ENCODE measurements around the gene C1orf74.
A peak's percentile ranks its signal among the peaks of the same experiment; 100 is the strongest.

Gene C1orf74

DNA sequence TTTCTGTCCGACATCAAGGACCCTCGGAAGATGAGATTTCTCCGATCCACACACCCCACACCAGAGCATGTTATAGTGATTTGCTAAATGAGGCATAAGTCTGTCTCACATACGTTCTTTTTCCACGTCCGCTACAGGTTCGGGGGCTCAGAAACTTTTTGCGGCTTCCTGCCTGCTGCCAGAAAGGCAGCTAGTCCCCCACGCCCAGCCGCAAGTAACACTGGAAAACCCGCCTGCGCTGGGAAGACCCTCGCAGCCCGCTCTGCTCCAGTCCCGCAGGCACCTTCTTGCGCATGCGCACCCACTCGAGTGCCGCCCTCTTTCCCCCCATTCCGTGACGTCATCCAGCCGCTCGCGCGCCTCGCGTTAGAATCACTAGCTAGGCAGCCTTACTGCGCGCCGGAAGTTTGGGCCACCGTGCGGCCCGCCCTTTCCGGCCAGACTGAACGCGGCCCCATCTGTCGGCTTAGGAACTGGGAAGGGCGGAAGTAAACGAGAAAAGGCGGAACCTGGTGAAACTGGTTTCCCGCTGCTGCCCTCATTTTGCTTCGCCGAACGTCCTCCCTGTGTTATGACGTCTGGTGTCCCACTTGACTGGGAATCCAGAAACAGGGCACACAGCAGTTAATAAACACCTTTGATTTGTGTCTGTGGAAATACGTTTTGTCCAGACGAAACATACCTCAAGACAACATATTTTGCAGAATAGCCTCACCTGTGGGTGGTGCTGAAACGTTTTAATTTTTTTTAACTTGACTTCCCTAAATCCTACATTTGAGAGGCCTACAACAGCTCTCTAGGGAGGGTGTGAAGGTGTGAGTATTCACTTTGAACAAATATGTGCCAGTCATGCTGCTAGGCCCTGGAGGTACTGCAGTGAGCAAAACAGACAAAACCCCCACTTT lies at the start of gene C1orf74:
C1orf74 (minus strand) TSS at position 295 of the 905 bp plus-strand sequence. CDS start 925 bp downstream, outside the sequence.
- DNase-seq, result peak; percentile 98

DNA sequence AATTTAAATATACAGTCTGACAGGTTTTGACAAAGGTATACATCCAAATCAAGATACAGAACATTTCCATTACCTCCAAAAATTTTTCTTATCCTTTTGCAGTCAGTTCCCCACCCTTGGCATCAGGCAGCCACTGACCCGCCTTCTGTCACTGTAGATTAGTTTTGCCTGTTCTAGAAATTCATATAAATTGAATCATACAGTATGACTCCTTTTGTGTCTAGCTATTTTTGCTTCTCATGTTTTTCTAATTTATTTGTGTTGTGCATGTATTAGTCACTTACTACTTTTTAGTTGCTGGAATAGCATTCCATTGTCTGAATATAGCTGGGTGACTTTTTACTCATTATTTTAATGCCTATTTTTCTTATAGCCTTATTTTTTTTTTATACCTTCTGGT lies 47.3 kb upstream of the C1orf74 start:
- no peak for DNase-seq

DNA sequence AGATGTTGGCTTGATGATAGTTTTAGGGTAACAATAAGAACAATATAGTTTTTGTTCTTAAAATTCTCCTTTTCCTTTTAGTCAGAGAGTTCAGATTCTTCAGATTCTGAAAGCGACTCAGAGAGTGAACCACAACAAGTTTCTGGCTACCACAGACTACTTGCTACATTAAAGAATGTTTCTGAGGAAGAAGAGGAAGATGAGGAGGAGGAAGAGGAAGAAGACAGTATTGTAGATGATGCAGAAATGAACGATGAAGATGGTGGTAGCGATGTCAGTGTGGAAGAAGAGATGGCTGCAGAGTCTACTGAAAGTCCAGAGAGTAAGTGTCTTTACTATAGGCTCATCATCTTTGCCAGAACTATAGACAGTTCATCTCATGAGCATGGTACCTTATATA lies 46.4 kb upstream of the C1orf74 start:
- no peak for DNase-seq

DNA sequence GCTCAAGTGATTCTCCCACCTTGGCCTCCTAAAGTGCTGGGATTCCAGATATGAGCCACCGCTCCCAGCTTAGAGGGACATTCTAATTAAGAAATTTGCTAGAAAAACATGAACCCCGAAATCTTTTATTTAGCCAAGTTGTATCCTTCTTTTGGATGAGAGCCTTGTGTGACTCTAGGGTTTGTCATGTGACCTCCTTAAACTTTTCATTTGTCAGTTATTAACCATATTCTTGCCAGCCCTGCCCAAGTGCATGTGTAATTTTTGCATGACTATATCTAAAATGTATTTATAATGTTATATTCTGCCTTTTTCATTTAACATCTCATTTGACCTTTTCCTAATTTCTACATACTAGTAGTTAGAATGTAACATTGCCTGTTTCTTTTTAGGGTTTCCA lies 45.4 kb upstream of the C1orf74 start:
- no peak for DNase-seq

DNA sequence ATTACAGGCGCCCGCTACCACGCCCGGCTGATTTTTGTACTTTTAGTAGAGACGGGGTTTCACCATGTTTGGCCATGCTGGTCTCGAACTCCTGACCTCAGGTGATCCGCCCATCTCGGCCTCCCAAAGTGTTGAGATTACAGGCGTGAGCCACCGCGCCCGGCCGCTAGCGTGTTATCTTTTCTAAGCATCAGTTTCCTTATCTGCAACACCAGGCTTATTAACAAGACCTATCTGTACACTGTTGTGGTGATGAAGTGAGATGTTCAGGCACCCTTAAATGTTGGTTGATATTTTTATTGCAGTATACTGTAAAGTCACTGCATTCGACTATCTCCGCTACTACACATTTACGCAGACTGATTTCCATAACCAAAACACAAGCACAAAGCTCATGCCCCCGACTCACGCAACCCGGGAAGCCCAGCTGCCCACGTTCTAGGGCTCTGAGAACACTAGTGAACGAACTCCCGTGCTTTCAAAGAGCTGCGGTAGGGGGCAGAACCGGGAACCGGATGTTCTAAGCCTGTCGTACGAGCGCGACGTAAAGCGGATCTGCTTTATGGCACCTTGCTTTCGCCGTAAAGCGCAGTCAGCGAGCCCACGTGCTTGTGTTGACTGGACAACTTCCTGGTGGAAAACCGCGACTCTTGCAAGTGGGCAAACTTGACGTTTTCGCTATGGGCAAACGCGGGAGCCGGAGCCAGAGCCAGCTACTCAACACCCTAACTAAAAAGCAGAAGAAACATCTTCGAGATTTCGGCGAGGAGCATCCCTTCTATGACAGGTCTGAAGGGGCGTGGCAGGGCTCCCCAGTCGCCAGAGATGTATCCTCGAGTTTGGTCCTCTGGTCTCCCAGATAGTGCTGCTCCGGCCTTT lies 43.3 kb upstream of the C1orf74 start, which contains the start of gene UTP25:
UTP25 (plus strand) TSS at position 589 of the 879 bp plus-strand sequence; CDS start at position 681, 92 bp downstream.
- peak; percentile 95 for DNase-seq

DNA sequence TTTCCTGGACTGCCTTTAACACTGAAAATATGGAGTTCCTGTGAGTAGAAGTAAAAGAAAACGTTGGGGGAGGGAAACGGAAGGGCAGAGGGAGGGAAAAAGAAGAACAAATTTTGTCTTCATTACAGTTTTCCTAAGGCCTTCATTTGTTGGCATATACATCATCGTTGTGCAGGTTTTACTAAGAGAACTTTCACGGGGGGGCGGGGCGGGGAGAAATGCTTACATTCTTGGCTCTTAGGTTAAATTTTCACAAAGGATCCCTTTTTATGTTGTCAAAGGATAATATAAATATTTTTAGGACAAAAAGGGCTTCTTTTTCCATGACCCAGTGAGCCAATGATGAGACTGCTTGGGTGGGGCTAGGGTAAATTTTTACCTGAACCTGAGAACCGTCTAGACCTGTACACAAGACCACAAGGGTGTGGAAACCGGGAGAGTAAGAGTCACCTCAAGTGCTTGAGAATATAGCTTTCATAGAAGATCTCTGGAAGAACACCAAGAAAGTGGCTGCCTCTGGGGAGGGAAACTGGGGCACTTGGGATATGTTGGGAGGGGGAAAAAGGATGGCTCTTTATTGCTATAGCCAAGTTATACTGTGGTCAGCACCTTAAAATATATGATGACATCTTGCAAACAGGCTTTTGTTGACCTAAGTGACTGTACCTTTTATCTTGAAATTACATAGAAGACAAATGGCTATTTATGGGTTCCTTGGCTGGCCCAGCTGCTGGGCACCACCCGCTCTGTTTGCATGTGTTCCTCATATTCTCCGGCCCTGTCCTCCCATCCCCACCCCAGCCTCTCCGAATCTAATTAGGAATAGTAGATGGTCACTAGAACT lies 41.5 kb upstream of the C1orf74 start:
- no peak for DNase-seq

DNA sequence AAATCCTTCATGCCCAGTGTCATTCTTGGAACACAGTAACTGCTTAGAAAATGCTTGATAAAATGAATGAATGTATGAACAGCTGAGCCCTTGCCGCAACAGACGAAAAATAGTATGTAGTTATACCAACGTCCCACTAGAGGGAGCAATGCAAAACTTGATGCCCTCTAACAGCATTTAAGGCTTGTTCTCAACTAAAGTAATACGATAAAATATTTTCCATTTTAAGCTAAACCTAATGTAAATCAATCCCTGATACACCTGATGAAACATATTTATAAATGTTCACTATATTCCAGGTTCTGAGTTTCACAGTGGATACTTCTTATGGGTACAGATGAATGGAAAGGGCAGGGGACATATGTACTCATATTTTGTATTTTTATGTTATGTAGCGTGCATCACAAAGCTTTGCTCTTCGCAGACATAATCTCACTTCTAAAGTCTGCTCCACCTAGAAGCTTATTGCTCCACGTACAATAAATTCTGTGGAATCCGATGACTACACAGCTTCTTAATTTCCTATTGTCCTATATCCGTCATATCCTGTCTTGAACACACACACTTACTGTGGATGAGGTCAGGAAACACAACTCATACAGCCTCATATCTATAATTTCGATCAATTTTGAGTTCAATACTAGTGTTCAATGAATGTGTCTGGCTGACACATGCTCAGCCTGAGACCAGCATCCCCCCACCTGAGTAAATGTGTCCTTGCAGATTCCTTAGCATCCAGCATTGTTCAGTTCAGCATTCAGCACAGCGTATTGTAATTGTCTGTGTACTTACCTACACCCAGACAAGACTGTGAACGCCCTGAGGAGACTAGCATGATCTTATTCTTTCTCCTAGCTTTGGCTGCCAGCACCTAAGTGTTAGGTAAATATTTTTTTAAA lies 39.0 kb upstream of the C1orf74 start:
- peak; percentile 61 for DNase-seq

DNA sequence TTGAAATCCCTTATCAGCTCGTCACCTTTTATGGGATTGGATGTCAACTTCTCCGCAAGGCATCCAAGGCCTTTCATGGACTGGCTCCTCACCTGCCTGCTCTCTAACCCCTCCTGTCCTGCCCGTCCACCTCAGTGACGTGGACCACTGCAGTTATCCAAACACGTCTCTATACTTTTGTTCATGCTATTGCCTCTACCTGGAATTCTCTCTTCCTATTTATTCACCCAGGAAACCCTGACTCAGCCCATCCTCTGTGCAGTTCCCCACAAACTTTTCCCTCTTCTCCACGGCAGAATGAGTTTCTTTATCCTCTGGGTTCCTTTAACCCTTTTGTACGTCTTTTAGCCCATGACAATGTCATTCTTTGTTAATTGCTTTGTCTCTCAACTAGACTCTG lies 38.3 kb upstream of the C1orf74 start:
- DNase-seq, result no peak

DNA sequence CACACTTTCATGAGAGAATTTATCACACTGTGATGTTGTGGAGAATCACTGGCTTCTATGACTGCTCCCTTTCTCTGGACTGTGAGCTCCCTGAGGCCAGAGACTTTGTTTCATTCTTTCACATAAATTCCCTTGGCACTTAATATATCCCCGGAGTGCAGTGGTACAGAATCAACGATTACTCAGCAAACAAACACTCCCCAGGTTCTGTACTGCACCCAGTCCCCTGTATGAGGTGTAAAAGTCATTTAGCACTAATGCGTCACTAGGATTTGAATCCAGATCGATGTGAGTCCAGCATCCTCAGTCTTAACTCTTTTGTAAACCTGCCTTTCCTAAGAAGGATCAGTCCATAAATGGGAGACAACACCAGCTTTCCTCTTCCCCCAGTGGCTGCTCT lies 36.6 kb upstream of the C1orf74 start:
- no peak for DNase-seq

DNA sequence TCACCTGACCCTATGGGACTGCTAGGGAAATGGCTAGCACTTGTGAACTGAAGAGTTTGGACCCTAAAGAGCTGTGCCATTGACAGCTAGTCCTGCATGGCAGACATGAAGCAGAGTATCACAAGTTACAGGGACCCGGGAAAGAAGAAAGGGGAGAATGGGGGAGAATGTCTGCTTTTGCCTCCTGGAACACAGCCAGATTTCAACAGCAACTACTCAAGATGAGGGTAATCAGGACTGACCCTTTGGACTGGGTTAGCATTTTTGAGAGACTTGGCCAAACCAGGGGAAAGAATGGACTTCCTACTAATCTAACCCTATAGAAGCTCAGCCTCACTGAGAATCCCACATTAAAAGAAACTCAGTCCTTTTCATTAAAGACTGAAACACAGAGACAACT lies 34.7 kb upstream of the C1orf74 start:
- DNase-seq, result no peak

DNA sequence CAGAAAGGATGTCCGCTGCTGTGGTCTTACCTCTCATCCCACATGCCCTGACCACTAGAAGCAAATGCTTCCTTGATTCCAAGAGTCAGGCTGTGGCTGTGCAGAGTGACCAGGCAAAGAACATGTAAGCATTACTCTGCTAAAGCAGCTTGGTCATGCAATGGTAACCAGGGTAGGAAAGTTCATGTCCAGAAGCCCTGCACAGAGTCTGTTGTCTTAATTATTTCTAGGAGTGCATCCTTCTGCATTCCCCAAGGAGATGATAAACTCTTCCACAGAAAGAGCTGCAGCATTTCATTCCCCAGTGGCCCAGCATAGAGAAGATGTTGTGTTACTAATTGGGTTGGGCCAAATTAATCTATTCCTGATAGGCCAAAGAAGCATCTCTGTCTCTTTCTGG lies 33.3 kb upstream of the C1orf74 start:
- no peak for DNase-seq

DNA sequence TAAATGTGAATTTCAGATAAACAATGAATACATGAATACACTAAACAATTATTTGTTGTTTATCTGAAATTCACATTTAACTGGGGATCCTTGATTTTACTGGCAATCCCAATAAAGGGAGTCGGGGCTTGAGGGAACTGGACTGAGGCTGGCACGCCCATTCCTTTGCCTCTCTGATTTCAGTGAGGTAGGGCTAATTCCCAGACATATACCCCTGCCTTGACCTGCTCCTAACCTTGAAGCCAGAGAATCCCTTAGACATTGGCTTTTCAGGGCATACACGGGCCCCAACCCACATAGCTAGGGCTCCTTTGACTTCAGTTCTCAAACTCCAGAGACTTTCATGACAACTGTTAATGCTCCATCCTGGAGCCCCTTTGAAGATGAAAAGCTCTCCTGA lies 32.6 kb upstream of the C1orf74 start:
- DNase-seq, result no peak

DNA sequence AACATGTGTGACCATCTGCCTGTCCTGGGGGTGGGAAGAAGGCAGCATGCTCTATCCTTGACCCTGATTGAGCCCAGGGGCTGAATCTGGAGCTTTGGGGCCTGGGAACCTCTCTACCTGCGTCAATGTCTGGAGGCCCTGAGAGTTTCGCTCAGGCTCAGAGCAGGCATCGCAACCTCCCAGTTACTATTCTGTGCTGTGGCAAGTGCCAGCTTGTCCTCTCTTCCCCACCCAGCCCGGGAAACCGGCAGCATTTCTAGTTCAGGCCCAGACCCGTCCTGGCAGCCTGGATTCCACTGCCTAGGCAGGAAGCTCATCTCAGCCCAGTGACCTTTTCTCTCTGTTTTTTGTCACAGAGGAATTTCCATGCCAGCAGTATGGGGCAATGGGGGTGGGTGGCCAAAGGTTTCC lies 31.6 kb upstream of the C1orf74 start:
- peak; percentile 25 for DNase-seq

DNA sequence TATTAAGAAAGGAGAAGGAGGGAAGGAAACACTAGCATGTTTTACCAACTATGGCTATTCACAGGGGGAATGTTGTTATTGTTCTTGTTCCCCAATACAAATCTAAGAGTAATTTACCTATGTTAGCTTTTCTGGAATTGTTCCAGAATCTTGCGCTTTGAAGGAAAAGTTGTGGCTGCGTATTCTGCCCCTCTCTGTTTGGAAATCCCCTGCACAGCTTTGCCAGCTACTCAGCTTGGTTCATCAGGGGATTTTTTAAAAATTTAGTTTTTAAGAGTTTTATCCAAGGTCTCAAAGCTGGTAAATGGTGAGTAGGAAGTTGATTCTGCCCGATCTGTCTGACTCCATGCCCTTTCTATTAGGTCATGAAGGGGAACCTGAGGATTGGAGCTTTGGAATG lies 31.1 kb upstream of the C1orf74 start:
- DNase-seq, result peak; percentile 43

DNA sequence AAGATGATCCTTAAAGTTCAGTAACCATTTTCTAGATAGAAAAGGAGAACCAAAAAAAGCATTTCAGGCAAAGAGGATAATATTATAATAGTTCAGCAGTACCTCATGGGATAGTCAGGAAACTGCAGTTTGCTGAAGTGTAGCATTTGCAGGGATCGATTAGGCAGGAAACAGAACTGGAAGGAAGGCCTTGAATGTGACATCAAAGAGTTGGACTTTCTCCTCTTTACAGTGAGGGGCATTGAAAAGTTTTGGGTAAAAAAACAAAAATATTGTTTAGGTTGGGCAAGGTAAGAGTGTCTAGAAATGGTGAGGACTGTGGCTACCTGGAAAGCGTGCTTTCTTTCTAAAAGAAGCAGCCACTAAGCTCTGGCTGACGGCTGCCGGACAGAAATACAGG lies 29.5 kb upstream of the C1orf74 start:
- no peak for DNase-seq

DNA sequence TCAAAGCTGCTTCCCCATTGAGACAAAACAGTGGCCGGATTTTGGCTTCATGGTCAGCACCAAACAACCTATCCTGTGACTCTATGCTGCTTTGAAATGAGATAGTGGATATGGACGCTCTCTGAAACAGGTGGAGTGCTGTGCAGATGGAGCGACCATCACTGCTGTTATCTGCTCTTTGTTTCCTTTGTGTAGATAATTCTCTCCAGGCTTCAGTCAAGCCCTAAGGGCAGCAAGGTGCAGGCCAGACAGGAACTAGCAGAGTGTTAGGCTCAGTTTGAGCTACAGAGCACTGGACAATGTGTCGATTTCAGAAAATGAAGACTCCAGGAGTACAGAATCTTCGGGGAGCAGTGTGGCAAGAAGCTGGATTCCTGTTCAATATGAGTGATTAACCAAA lies 26.4 kb upstream of the C1orf74 start:
- DNase-seq, result no peak

DNA sequence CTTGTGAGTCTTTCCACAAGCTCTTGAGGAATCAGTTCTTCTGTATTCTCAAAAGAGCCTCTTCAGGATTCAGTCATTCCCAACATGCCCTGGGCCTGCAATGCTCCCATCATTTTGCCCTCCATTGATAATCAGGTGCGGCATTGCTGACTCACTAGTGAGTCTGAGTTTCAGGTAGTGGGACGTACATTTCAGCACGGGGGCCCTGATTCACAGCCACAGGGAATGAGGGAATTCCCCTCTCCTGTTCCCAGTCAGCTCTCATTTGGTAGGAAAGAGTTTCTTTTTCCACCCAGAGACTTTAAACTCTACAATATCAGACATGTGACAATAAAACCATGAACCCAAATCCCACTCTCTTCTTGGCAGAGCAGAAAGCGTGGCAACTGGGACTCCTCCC lies 25.3 kb upstream of the C1orf74 start:
- no peak for DNase-seq

DNA sequence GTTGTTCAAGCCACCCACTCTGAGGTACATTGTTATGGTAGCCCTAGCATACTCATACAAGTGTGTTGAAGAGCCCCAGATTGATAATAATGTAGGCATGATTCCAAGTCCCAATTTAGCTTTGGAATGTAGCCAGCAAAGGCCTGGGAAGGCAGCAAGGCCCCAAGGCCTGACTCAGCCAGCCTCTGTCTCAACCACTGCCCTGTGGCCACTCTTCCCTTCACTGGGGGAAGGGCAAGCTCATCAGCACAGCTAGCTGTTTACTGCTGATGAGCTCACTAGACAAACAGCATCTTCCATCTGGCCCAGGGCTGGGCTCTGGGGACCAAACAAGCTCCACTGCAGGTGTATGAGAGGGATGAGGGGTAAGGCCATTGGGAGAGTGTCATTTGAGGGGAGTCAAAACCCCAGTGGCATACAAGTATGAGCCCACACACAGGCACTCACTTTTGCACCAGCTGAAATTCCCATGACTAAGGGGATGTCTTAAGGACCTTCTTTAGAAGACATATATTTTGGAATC lies 23.8 kb upstream of the C1orf74 start:
- DNase-seq, result peak; percentile 35

DNA sequence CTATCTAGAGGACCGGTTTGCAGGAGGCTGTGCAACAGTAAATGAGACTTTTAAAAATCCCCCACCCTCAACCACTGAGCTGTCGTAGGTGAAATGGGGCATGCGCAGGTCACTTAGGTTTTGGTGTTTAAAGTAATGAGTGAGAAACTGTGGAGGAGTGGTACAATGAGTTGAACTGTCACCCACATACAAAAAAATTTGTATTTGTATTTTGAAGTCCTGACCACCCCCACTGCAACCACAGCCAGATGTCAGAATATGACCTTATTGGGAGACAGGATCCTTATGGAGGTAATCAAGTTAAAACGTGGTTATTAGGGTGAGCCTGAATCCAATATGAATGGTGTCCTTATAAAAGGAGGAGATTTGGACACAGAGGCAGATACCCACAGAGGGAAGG lies 23.1 kb upstream of the C1orf74 start:
- no peak for DNase-seq

DNA sequence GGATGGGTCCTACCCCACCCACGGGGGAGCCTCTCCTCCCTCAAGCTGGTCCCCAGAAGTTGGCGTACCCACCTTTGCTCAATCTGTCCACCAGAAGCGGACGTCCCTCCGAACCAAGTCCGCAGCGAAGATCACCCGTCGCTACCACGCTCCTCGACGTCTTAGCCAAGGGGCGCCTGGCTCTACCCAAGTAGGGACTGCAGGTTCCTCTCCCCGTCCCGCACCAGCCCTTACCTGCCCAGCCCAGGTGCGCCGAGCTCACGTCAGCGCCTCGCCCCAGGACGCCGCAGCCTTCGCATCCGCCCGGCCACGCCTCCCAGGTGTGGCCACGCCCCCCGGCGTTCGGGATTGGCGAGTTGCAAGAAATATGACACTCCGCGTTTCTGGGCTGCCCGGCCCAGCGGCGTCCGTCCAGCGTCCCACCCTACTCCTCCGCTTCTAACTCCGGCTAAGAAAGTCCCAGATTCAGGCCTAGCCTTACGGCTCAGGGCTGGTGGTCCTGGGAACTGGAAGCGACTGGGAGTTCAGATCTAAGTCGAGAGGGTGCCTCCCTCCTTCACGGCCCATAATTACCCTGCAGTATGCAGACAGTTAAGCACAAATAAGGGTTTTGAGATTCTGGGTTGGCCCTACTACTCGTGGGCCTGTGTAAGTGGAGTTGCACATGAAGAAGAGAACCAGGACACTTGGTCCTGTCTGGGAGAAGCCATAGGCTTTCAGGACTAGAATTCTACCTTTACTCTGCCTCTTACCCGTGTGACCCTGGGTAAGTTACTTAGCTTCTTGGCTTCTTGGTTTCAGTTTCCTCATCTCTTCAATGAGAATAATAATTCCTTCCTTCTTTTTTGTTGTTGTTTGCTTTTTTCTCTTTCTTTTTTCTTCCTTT lies 21.8 kb upstream of the C1orf74 start, which contains the start of gene IRF6:
IRF6 (minus strand) TSS at position 268 of the 886 bp plus-strand sequence. CDS start 4,729 bp downstream, outside the sequence.
- peak; percentile 90 for DNase-seq
